Stomach (tissue), 9 donors: ENCODE results near the gene CCDC137. TPM values are rescaled to one million over a fixed set of nuclear protein-coding genes. Genes with fewer than 3 reads are reported as not detected.

Experiments used
- DNase-seq, 2 donors: peaks; one replicate each; pipeline versions ENCODE4 v3.0.0 to v3.0.0-alpha.2; 2013 to 2019
- H3K27ac ChIP-seq, 5 donors: fragments of 200-600 bp in 4 of 5; sonication (generic) in 4 of 5; one replicate each; pipeline ENCODE4 v1.5.1; 2013 to 2019; ENCODE audit warnings: mild to moderate bottlenecking in 1 of 5, moderate library complexity in 1 of 5
- H3K27me3 ChIP-seq, 3 donors: fragments of 200-600 bp; sonication (generic); one replicate each; pipeline ENCODE4 v1.5.1; 2017 to 2019; ENCODE audit warnings: mixed run types in 1 of 3
- H3K36me3 ChIP-seq, 4 donors: fragments of 200-600 bp; sonication (generic); 1 replicate in 3 of 4; 2 replicates in 1 of 4; pipeline ENCODE4 v1.5.1; 2016 to 2019
- H3K4me1 ChIP-seq, 4 donors: fragments of 200-600 bp; sonication (generic); one replicate each; pipeline ENCODE4 v1.5.1; 2016 to 2019
- H3K4me3 ChIP-seq, 4 donors: fragments of 200-600 bp; sonication (generic) in 3 of 4; one replicate each; pipeline ENCODE4 v1.5.1; 2016 to 2019; ENCODE audit warnings: mild to moderate bottlenecking in 1 of 4
- H3K9me3 ChIP-seq, 4 donors: fragments of 200-600 bp; sonication (generic); one replicate each; pipeline ENCODE4 v1.5.1; 2016 to 2019
- CTCF ChIP-seq, 7 experiments: fragments of 450-650 bp in 4 of 7; fragments of 200-600 bp in 3 of 7; sonication (generic) in 3 of 7; IDR thresholded peaks; one replicate each; pipeline ENCODE4 v1.5.1; 2016 to 2019; ENCODE audit warnings: antibody characterized with exemption in 7 of 7, control low read depth in 2 of 7, mild to moderate bottlenecking in 1 of 7
- EP300 ChIP-seq: sonication (generic); formaldehyde crosslinking; IDR thresholded peaks from one replicate; pipeline ENCODE4 v1.6.1; 2017; ENCODE audit warnings: antibody characterized with exemption
- POLR2A ChIP-seq, 4 donors: fragments of 450-650 bp; IDR thresholded peaks; one replicate each; pipeline ENCODE4 v1.6.1; 2016; ENCODE audit warnings: antibody characterized with exemption in 4 of 4, control low read depth in 2 of 4, mild to moderate bottlenecking in 1 of 4, moderate library complexity in 1 of 4
- POLR2AphosphoS5 ChIP-seq, 3 donors: sonication (generic); formaldehyde crosslinking; IDR thresholded peaks; one replicate each; pipeline ENCODE4 v1.6.1; 2016; ENCODE audit warnings: antibody characterized with exemption in 3 of 3
- WGBS, 5 donors: extraction: QIAGEN DNeasy Blood & Tissue Kit in 3 of 5; methylation state at CpG; one replicate each; pipeline versions ENCODE4 v1.1.5 to v1.1.7; 2013 to 2018; 5-methylcytosine and 5-hydroxymethylcytosine counted together
- intact Hi-C: fragments of 100-400 bp; cut with DNase I; formaldehyde crosslinking; loops from one replicate; pipeline ENCODE4 v1.15.1; 2023; ENCODE audit warnings: low total_unique reads
- polyA plus RNA-seq, 3 donors: library from polyadenylated mRNA; stranded (reverse); fragments of 200-250 nt; gene quantifications; one replicate each; pipeline ENCODE4 v1.2.3, GENCODE V29; 2013
- total RNA-seq, 5 donors: library from RNA; depleted of rRNA; stranded (reverse); fragments of >200 nt; gene quantifications; one replicate each; pipeline versions ENCODE4 v1.1.0 to v1.2.3, GENCODE V29; 2014 to 2016
- donor health status: healthy with polysubstance abuse.
- donor health status: Bipolar disorder and iron deficiency.
- donor health status: healthy.

Gene CCDC137
- total and polyA plus RNA-seq, 8 donors = 0.58 to 279 (median 19.6) TPM

GRCh38 chr17:81687770-81688541 is 21.4 kb downstream of the CCDC137 start:
- WGBS, 5 donors = 94 to 96% (median 95%) methylated on average over 39 to 41 of the region's 41 CpGs
- intact Hi-C loops = no loop called here

GRCh38 chr17:81688616-81689015 is 22.1 kb downstream of the CCDC137 start:
- peaks cover 75 to 86% (median 83%) of the 10 kb centered on the region in 4 donors for H3K36me3 ChIP-seq
- intact Hi-C loops = no loop called here
- 83 to 92% (median 88%) methylated on average over 14 of the region's 14 CpGs for WGBS, 5 donors
- H3K9me3 ChIP-seq = no peaks in the 10 kb centered on the region
- no peak for DNase-seq
- no peak overlapping the region for H3K4me3 ChIP-seq
- no peaks in the 10 kb centered on the region for H3K27me3 ChIP-seq
- peaks cover 15 to 26% (median 22%) of the 10 kb centered on the region in 4 donors for H3K4me1 ChIP-seq
- no peak for TF ChIP-seq CTCF (IDR thresholded peaks at IDR 0.05)
- TF ChIP-seq POLR2AphosphoS5 (IDR thresholded peaks at IDR 0.05) = no peak
- TF ChIP-seq EP300 = no peak
- TF ChIP-seq POLR2A (IDR thresholded peaks at IDR 0.05) = no peak
- H3K27ac ChIP-seq = no peak overlapping the region

More at GRCh38 chr17:81687770-81688541, 21.4 kb downstream of the CCDC137 start:
- peaks cover 17 to 28% (median 25%) of the 10 kb centered on the region in 4 donors for H3K4me1 ChIP-seq
- H3K36me3 ChIP-seq = peaks cover 69 to 79% (median 77%) of the 10 kb centered on the region in 4 donors
- no peaks in the 10 kb centered on the region for H3K27me3 ChIP-seq
- H3K4me3 ChIP-seq = no peak overlapping the region
- H3K9me3 ChIP-seq = no peaks in the 10 kb centered on the region
- no peak for DNase-seq
- no peak for TF ChIP-seq EP300
- TF ChIP-seq CTCF (IDR thresholded peaks at IDR 0.05) = no peak
- TF ChIP-seq POLR2AphosphoS5 (IDR thresholded peaks at IDR 0.05) = no peak
- TF ChIP-seq POLR2A (IDR thresholded peaks at IDR 0.05) = no peak
- H3K27ac ChIP-seq = no peak overlapping the region

- TF ChIP-seq CTCF (IDR thresholded peaks at IDR 0.05) (no peak), POLR2AphosphoS5 (IDR thresholded peaks at IDR 0.05) (no peak), EP300 (no peak), POLR2A (IDR thresholded peaks at IDR 0.05) (no peak)
- H3K4me3 ChIP-seq = no peak overlapping the region
- peaks cover 90 to 100% (median 98%) of the 10 kb centered on the region in 4 donors for H3K36me3 ChIP-seq
- H3K27ac ChIP-seq = no peak overlapping the region
- no peaks in the 10 kb centered on the region for H3K27me3 ChIP-seq
- peaks cover 7 to 18% (median 13%) of the 10 kb centered on the region in 4 donors for H3K4me1 ChIP-seq
- 83 to 94% (median 91%) methylated on average over 15 to 18 of the region's 18 CpGs for WGBS, 5 donors
- no peak for DNase-seq
- intact Hi-C loops = no loop called here
- H3K9me3 ChIP-seq = no peaks in the 10 kb centered on the region
These were observed 23.5 kb downstream of the CCDC137 start for GRCh38 chr17:81690066-81690465.

- Histone ChIP-seq H3K27me3 (no peaks in the 10 kb centered on the region), H3K4me3 (no peak overlapping the region), H3K9me3 (no peaks in the 10 kb centered on the region), H3K27ac (no peak overlapping the region), H3K36me3 (peaks cover 95 to 100% (median 100%) of the 10 kb centered on the region in 4 donors), H3K4me1 (peaks cover 3 to 13% (median 9%) of the 10 kb centered on the region in 4 donors)
- WGBS, 5 donors = 75 to 88% (median 81%) methylated on average over 11 to 17 of the region's 17 CpGs
- DNase-seq = no peak
- TF ChIP-seq POLR2AphosphoS5 (IDR thresholded peaks at IDR 0.05) (no peak), EP300 (no peak), CTCF (IDR thresholded peaks at IDR 0.05) (no peak), POLR2A (IDR thresholded peaks at IDR 0.05) (no peak)
- intact Hi-C loops = no loop called here
These were observed 24.0 kb downstream of the CCDC137 start for GRCh38 chr17:81690549-81690948.
